Kidney capillary endothelial cell (primary cell): ENCODE data around the gene CACNA1C.

Experiments used
- DNase-seq: peaks from one replicate; pipeline ENCODE4 v3.0.0-alpha.2; 2018; ENCODE audit warnings: low spot score

Gene CACNA1C

GRCh38 chr12:2415568-2415944, 362.8 kb downstream of the CACNA1C start:
- DNase-seq: no peak

GRCh38 chr12:2416158-2416557, 363.4 kb downstream of the CACNA1C start:
- no peak for DNase-seq

- DNase-seq: no peak
These were observed 364.8 kb downstream of the CACNA1C start for GRCh38 chr12:2417481-2418160.

- no peak for DNase-seq
These were observed 365.8 kb downstream of the CACNA1C start for GRCh38 chr12:2418579-2418978.

- DNase-seq: no peak
These were observed 369.8 kb downstream of the CACNA1C start for GRCh38 chr12:2422591-2422990.

- no peak for DNase-seq
These were observed 376.2 kb downstream of the CACNA1C start for GRCh38 chr12:2429032-2429431.

- DNase-seq: peak; percentile 13
These were observed 379.0 kb downstream of the CACNA1C start for GRCh38 chr12:2431810-2432209.

- DNase-seq: no peak
These were observed 380.1 kb downstream of the CACNA1C start for GRCh38 chr12:2432856-2433255.

- no peak for DNase-seq
These were observed 382.7 kb downstream of the CACNA1C start for GRCh38 chr12:2435511-2435910.

GRCh38 chr12:2439332-2440100, 386.7 kb downstream of the CACNA1C start:
- no peak for DNase-seq

GRCh38 chr12:2443776-2444175, 391.0 kb downstream of the CACNA1C start:
- DNase-seq: no peak

GRCh38 chr12:2445968-2446367, 393.2 kb downstream of the CACNA1C start:
- no peak for DNase-seq

GRCh38 chr12:2447861-2448260, 395.1 kb downstream of the CACNA1C start:
- no peak for DNase-seq

- DNase-seq: no peak
These were observed 396.8 kb downstream of the CACNA1C start for GRCh38 chr12:2449586-2449985.

- no peak for DNase-seq
These were observed 397.8 kb downstream of the CACNA1C start for GRCh38 chr12:2450553-2450952.

- no peak for DNase-seq
These were observed 398.2 kb downstream of the CACNA1C start for GRCh38 chr12:2451025-2451424.

- no peak for DNase-seq
These were observed 398.7 kb downstream of the CACNA1C start for GRCh38 chr12:2451497-2451896.

- DNase-seq: no peak
These were observed 400.4 kb downstream of the CACNA1C start for GRCh38 chr12:2453076-2453760.

GRCh38 chr12:2453761-2454090, 400.9 kb downstream of the CACNA1C start:
- DNase-seq: no peak

GRCh38 chr12:2454601-2455177, 401.9 kb downstream of the CACNA1C start:
- DNase-seq: no peak

GRCh38 chr12:2455410-2455809, 402.6 kb downstream of the CACNA1C start:
- DNase-seq: no peak

- DNase-seq: no peak
These were observed 403.5 kb downstream of the CACNA1C start for GRCh38 chr12:2456122-2456812.
